Effector memory CD4-positive, alpha-beta T cell (primary cell): ENCODE measurements around the gene SLC66A1.

Experiments used
- DNase-seq, 3 donors: peaks; one replicate each; pipeline ENCODE4 v3.0.0-alpha.2; 2020
- H3K27ac ChIP-seq: 2 replicates; pipeline ENCODE4 v1.7.0; 2013; ENCODE audit warnings: mild to moderate bottlenecking, low read length, moderate library complexity; ENCODE audit not compliant: insufficient read depth, poor library complexity, severe bottlenecking
- H3K27me3 ChIP-seq: replicated peaks from 2 replicates; pipeline ENCODE4 v1.7.0; 2013; ENCODE audit warnings: mild to moderate bottlenecking, low read length; ENCODE audit not compliant: insufficient read depth, control insufficient read depth, poor library complexity, severe bottlenecking
- H3K36me3 ChIP-seq: 2 replicates; pipeline ENCODE4 v1.7.0; 2013; ENCODE audit warnings: mild to moderate bottlenecking, low read length, moderate library complexity; ENCODE audit not compliant: control insufficient read depth, insufficient read depth
- H3K4me1 ChIP-seq: 2 replicates; pipeline ENCODE4 v1.7.0; 2013; ENCODE audit warnings: low read length, mild to moderate bottlenecking; ENCODE audit not compliant: control insufficient read depth, insufficient read depth, poor library complexity, severe bottlenecking
- H3K4me3 ChIP-seq: 2 replicates; pipeline ENCODE4 v1.7.0; 2013; ENCODE audit warnings: low read length, low read depth, mild to moderate bottlenecking; ENCODE audit not compliant: insufficient read depth, poor library complexity, severe bottlenecking
- H3K9me3 ChIP-seq: 2 replicates; pipeline ENCODE4 v1.7.0; 2013; ENCODE audit warnings: mild to moderate bottlenecking, low read length, moderate library complexity; ENCODE audit not compliant: control insufficient read depth

The SLC66A1 gene

GRCh38 chr1:19350566-19350965 is 38.4 kb downstream of the SLC66A1 start:
- Histone ChIP-seq H3K27ac (no peak overlapping the region), H3K27me3 (no peaks in the 10 kb centered on the region), H3K9me3 (no peaks in the 10 kb centered on the region), H3K4me3 (no peak overlapping the region), H3K4me1 (no peaks in the 10 kb centered on the region), H3K36me3 (peaks cover 81% of the 10 kb centered on the region)
- DNase-seq: no peak

- H3K27me3 ChIP-seq: no peaks in the 10 kb centered on the region
- no peak overlapping the region for H3K27ac ChIP-seq
- peaks cover 87% of the 10 kb centered on the region for H3K36me3 ChIP-seq
These were observed 39.7 kb downstream of the SLC66A1 start for GRCh38 chr1:19351873-19352272.

DNA sequence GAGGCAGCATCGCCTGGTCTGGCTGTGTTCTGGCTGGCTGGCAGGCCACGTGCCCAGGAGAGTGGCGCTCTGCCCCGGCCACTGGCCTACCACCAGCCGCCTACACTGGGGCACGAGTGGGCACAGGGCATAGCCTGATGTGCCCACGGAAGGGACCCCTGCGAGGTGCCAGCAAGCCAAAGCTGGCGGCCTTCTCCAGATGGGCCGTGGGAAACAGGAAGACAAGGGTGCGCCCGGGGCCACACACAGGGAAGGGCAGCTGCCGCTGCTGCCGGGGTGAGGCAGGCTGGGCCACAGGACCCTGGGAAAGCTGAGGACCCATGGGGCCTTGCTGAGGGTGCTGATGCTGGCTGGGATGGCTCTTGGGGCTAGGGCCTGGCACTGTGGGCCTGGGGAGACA is 40.7 kb downstream of the SLC66A1 start:
- H3K4me3 ChIP-seq: no peak overlapping the region
- no peak overlapping the region for H3K27ac ChIP-seq
- no peaks in the 10 kb centered on the region for H3K4me1 ChIP-seq
- no peak for DNase-seq
- H3K36me3 ChIP-seq: peaks cover 86% of the 10 kb centered on the region
- H3K9me3 ChIP-seq: no peaks in the 10 kb centered on the region
- no peaks in the 10 kb centered on the region for H3K27me3 ChIP-seq

More at GRCh38 chr1:19351873-19352272, 39.7 kb downstream of the SLC66A1 start:
- Histone ChIP-seq H3K4me3 (no peak overlapping the region), H3K4me1 (no peaks in the 10 kb centered on the region), H3K9me3 (no peaks in the 10 kb centered on the region)
- no peak for DNase-seq

DNA sequence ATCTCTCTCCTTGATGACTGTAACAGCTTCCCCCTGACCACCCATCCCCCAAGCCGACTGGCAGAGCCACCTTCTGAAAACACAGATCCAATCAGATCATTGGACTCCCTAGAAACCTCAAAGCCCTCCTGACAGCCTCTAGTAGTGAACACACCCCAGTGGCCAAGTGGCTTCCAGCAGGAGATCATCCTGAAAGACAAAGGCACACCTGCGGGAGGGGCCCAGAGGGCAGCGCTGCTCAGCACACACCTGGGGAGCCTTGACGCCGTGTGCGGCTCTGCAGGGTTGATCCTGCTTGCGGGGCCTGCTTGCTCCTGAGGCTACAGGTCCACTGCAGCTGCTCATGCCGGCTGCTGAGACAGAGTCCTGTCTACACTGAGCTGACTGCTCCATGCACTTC is 41.5 kb downstream of the SLC66A1 start:
- H3K9me3 ChIP-seq: no peaks in the 10 kb centered on the region
- H3K27ac ChIP-seq: no peak overlapping the region
- no peaks in the 10 kb centered on the region for H3K4me1 ChIP-seq
- no peaks in the 10 kb centered on the region for H3K27me3 ChIP-seq
- DNase-seq: no peak
- peaks cover 81% of the 10 kb centered on the region for H3K36me3 ChIP-seq
- no peak overlapping the region for H3K4me3 ChIP-seq

- no peak for DNase-seq
- Histone ChIP-seq H3K4me3 (no peak overlapping the region), H3K27ac (no peak overlapping the region), H3K4me1 (no peaks in the 10 kb centered on the region), H3K27me3 (no peaks in the 10 kb centered on the region), H3K36me3 (peaks cover 75% of the 10 kb centered on the region), H3K9me3 (no peaks in the 10 kb centered on the region)
These were observed 42.4 kb downstream of the SLC66A1 start for GRCh38 chr1:19354531-19354981.

DNA sequence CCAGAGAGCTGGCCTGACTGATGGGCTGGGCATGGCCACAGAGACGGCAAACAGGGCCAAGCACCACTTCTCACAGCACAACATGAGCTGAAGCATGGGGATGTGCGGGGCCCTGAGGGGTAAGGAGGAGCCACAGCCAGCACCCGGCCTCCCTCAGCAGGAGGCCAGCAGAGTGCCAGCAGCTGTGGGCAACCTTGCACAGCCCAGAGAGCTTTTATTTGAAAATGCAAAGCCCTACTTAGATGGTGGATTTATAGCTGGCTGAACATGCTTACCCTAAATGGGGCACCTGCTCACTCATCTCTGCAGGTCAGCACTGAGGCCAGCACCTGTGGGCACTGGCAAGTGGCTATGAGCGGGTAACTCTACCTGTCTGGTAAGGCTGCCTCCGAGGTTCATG is 44.1 kb downstream of the SLC66A1 start:
- peaks cover 63% of the 10 kb centered on the region for H3K36me3 ChIP-seq
- H3K27me3 ChIP-seq: no peaks in the 10 kb centered on the region
- H3K4me3 ChIP-seq: no peak overlapping the region
- H3K9me3 ChIP-seq: no peaks in the 10 kb centered on the region
- no peak overlapping the region for H3K27ac ChIP-seq
- peaks cover 6% of the 10 kb centered on the region for H3K4me1 ChIP-seq
- no peak for DNase-seq

DNA sequence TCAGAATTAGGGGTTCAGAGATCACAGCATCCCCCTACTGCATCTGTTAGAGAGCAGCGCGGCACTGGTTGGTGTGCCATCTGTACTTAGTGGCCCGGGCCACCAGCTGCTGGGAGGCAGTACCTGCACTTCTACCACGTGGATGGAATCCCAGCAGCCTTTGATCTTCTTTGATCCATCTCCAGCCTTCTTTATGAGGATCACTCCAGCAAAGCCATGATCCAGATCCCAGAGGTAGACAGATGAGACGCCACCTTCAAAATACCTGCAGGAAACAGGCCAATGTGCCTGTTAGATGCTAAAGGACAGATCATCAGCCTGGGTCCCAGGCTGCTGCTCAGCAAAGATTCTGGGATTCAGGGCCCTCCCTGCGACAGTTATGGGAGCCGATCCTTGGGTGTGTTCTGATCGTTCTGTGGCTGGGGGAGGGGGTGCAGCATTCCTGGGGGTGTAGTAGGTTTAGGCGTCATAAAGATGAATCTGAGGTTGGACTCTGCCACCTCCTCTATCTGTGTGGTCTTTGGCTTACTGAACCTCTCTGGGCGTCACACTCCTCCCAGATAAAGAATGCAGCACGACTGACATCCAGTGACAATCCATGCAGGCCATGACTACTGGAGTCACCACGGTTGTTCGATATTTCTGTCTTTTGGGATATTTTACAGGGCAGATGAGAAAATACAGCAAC is 45.3 kb downstream of the SLC66A1 start:
- Histone ChIP-seq H3K9me3 (no peaks in the 10 kb centered on the region), H3K27ac (no peak overlapping the region), H3K4me3 (no peak overlapping the region), H3K4me1 (peaks cover 9% of the 10 kb centered on the region), H3K27me3 (no peaks in the 10 kb centered on the region), H3K36me3 (peaks cover 52% of the 10 kb centered on the region)
- DNase-seq: no peak

DNA sequence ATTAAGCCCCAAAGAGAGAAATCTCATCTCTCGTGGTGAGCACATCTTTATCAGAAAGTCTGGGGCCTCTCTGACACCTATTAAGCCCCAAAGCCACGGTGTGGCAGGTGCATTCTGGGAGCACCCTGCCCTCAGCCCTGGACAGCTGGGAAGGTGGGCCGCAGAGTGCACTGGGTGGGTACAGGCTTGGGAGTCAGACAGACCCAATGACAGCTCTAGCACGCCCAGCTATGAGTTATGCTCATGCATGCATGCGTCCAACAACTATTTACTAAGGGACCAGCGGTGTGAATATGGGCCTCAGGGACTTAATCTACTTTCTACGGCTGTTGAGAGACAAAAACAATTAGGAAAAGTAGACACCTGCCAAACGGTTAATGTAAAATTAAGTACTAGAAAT is 46.6 kb downstream of the SLC66A1 start:
- DNase-seq: no peak
- H3K36me3 ChIP-seq: peaks cover 39% of the 10 kb centered on the region
- H3K9me3 ChIP-seq: no peaks in the 10 kb centered on the region
- no peak overlapping the region for H3K27ac ChIP-seq
- H3K27me3 ChIP-seq: no peaks in the 10 kb centered on the region
- peaks cover 9% of the 10 kb centered on the region for H3K4me1 ChIP-seq
- no peak overlapping the region for H3K4me3 ChIP-seq

DNA sequence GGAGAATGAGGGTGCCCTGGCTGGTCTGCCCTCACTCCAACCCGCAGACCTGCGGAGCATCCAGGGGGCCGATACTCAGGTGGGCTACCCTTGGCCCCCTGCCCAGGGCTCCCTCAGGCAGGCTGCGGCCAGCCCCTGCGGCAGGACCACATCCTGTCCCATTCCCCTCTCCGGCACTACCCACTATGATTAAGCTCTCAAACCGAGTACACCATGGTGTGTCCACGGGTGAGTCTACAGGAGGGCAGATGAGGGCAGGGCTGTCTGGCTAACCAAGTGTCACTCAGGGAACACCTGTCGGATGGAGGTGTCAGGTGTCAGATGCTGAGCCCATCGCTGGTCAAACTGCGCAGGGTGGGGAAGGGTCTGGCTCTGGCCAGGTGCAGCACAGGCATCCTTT is 47.2 kb downstream of the SLC66A1 start:
- no peak overlapping the region for H3K4me3 ChIP-seq
- H3K27ac ChIP-seq: no peak overlapping the region
- H3K27me3 ChIP-seq: no peaks in the 10 kb centered on the region
- H3K9me3 ChIP-seq: no peaks in the 10 kb centered on the region
- H3K4me1 ChIP-seq: peaks cover 15% of the 10 kb centered on the region
- H3K36me3 ChIP-seq: peaks cover 32% of the 10 kb centered on the region
- no peak for DNase-seq

DNA sequence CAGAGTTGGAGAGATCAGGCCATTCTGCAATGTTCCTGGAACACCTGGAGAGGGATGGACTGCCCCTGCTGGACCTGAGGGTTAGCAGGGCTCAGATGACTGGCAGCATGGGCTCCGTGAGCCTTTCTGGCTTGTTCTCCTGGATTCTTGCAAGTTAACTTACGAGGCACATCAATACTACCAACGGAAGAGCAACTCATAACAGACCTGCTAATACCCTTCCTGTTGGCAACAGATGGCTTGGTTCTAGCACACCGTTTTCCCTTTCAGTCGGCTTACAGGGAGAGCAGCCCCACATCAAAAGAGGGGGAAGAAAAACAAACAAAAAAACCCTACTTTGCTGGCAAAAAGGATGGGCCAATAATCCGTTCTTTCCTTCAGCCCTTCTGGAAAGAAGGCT is 47.9 kb downstream of the SLC66A1 start:
- H3K27ac ChIP-seq: no peak overlapping the region
- DNase-seq: no peak

More for the DNA sequence above, 47.9 kb downstream of the SLC66A1 start:
- H3K4me1 ChIP-seq: peaks cover 15% of the 10 kb centered on the region
- H3K9me3 ChIP-seq: no peaks in the 10 kb centered on the region
- no peaks in the 10 kb centered on the region for H3K27me3 ChIP-seq
- no peak overlapping the region for H3K4me3 ChIP-seq
- peaks cover 28% of the 10 kb centered on the region for H3K36me3 ChIP-seq
